ENCODE data around the gene WFDC6.

WFDC6 gene

GRCh38 chr20:45515147-45515913 lies 24.0 kb downstream of the WFDC6 start, which contains the start of gene SPINT3:
Gene SPINT3, minus strand, starts transcription at chr20:45515622. Its CDS starts 14 bp downstream, at chr20:45515608.
- DNase-seq (ENCODE audit: low read depth), result no peak

DNA sequence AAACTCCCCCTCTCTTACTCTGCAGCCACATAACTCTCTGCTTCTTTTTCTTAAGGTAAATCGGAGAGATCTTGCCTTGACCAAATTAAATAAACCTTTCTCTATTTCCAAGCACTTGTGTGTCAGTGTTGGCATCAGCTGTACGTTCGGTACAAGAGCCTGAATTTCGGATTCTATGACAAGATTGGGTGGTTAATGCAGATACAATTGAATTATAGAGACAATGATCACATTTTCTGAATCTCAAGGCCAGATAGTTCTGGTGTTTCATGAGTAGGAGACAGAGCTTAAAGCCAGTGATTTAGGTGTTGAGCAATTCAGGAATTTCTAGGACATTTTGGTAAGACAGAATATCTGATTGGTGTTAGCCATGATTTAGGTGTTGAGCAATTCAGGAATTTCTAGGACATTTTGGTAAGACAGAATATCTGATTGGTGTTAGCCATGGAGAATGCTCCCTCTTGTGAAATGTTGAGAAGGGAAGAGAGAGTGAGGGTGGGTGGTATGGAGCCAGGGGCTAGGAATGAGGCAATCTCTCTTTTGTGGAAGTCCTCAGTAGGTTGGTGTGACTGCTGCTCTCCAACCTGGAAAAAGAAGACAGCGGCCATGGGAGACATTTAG lies 28.9 kb downstream of the WFDC6 start:
- DNase-seq (ENCODE audit: low read depth), result no peak

- DNase-seq (ENCODE audit: low read depth), result no peak
These were observed 30.2 kb downstream of the WFDC6 start for GRCh38 chr20:45509091-45509490.

DNA sequence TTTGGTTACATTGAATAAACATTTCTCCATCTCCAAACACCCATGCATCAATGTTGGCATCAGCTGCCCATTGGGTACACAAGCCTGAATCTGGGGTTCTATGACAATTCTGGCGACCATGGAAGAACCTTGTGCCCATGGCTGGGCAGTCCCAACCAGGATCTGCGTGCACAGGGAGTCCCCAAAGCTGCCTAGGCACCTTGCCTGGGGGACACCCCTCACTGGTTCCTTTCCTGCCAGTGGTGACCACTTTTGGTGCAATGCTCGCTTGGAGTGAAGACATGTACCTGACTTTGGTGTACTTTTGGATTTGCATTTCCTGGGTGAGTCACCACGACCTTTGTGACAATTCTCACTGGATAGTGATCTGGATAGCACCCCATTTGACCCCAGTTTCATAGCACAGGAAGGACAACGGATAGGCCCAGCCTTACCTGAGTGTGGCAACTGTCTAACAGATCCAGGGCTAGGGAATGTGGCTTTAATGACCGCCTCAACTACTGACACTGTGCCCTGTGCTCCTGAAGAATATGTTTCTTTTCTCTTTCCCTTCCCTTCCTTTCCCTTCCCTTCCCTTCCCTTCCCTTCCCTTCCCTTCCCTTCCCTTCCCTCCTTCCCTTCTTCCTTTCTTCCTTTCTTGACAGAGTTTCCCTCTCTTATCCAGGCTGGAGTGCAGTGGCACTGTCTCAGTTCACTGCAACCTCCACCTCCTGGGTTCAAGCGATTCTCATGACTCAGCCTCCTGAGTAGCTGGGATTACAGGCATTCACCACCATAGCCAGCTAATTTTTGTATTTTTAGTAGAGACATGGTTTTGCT lies 31.0 kb downstream of the WFDC6 start:
- no peak for DNase-seq (ENCODE audit: low read depth)

- DNase-seq (ENCODE audit: low read depth), result no peak
These were observed 32.1 kb downstream of the WFDC6 start for GRCh38 chr20:45507011-45507820.

DNA sequence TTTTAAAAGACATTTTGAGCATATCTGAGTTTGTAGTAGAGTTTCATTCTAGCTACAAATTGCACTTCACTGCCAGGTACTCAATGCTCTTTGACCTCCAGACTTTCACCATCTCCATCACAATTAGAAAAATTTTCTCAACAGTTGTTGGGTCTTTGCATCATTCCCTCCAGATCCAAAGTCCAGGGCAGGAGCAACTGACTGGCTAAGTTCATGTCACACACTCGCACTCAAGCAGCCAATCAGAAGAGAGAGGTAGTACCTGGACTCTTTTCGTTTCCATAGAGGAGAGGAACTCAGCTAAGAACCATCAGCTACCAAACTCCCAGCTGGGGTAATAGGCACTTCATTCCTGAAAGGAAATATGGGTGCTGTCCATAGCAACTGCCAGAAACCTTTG lies 32.9 kb downstream of the WFDC6 start:
- no peak for DNase-seq (ENCODE audit: low read depth)

- no peak for DNase-seq (ENCODE audit: low read depth)
These were observed 35.9 kb downstream of the WFDC6 start for GRCh38 chr20:45503403-45503802.

- DNase-seq (ENCODE audit: low read depth), result no peak
These were observed 36.7 kb downstream of the WFDC6 start for GRCh38 chr20:45502561-45502960.

GRCh38 chr20:45501600-45501999 lies 37.7 kb downstream of the WFDC6 start:
- DNase-seq (ENCODE audit: low read depth), result no peak

- no peak for DNase-seq (ENCODE audit: low read depth)
These were observed 39.3 kb downstream of the WFDC6 start for GRCh38 chr20:45500022-45500421.

GRCh38 chr20:45497971-45498494 lies 41.2 kb downstream of the WFDC6 start:
- DNase-seq (ENCODE audit: low read depth), result no peak

- no peak for DNase-seq (ENCODE audit: low read depth)
These were observed 43.1 kb downstream of the WFDC6 start for GRCh38 chr20:45496166-45496565.

- no peak for DNase-seq (ENCODE audit: low read depth)
These were observed 43.8 kb downstream of the WFDC6 start for GRCh38 chr20:45495501-45495941.

- DNase-seq (ENCODE audit: low read depth), result no peak
These were observed 50.2 kb downstream of the WFDC6 start for GRCh38 chr20:45489083-45489531.

DNA sequence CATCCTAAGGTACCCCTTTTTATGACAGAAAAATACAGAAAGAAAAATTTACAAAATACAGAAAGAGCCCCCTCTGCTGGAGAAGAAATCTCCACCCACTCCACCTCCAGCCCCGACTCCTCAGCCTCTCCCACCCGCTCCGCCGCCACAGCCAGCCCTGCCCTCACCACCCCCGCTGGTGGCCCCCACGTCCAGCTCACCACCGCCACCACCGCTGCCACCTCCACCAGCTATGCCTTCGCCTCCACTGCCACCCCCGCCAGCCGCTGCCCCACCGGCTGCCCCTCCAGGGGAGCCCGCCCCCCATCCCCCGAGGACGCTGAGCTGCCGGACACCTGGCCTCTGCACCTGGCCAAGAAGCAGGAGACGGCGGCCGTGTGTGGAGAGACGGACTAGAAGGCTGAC lies 52.0 kb downstream of the WFDC6 start:
- DNase-seq (ENCODE audit: low read depth), result no peak

- no peak for DNase-seq (ENCODE audit: low read depth)
These were observed 53.9 kb downstream of the WFDC6 start for GRCh38 chr20:45485388-45485787.

- no peak for DNase-seq (ENCODE audit: low read depth)
These were observed 54.6 kb downstream of the WFDC6 start for GRCh38 chr20:45484676-45485075.

Data from activated T-cell treated with anti-CD3 and anti-CD28 coated beads for 48 hours (primary cell).